GM10248 (cell line): ENCODE measurements around the gene LCLAT1.

Source experiments
- CTCF ChIA-PET: fragments of 300-600 bp; sonication (Branson Sonifier 250); formaldehyde crosslinking; extraction: SDS; loops from one replicate; lab custom pipeline; 2021; ENCODE audit warnings: antibody characterized with exemption; lab: Yijun Ruan, JAX
- POLR2A ChIA-PET: fragments of 350-650 bp; sonication (Branson Sonifier 250); formaldehyde crosslinking; extraction: SDS; loops from one replicate; lab custom pipeline; 2020; ENCODE audit warnings: antibody characterized with exemption; lab: Yijun Ruan, JAX
- DNase-seq: peaks from one replicate; pipeline ENCODE4 v3.0.0; 2012; ENCODE audit errors: extremely low spot score
- CTCF ChIP-seq: IDR thresholded peaks from 2 replicates; pipeline ENCODE4 v1.5.1; 2012; ENCODE audit warnings: mild to moderate bottlenecking, low read depth; ENCODE audit errors: extremely low read depth, missing control alignments, control extremely low read depth

LCLAT1 gene

GRCh38 chr2:30424231-30424630 lies 22.8 kb upstream of the LCLAT1 start:
- POLR2A ChIA-PET = no interaction called here
- CTCF ChIA-PET = interaction anchor here (1.3 to 1.9 kb wide), 2 partner anchors 24 to 217 kb away, joined by 3 to 6 read pairs; no protein-coding TSS in a partner anchor
- DNase-seq = no peak
- no peak for TF ChIP-seq CTCF

- CTCF ChIA-PET = interaction anchor here (0.9 to 1.9 kb wide), 6 partner anchors 11 to 261 kb away, joined by 3 to 6 read pairs (median 3); no protein-coding TSS in a partner anchor
- TF ChIP-seq CTCF = no peak
- no peak for DNase-seq
- POLR2A ChIA-PET = no interaction called here
These were observed 21.7 kb upstream of the LCLAT1 start for GRCh38 chr2:30425326-30425725.

- no peak for TF ChIP-seq CTCF
- POLR2A ChIA-PET = no interaction called here
- DNase-seq = no peak
- CTCF ChIA-PET = interaction anchor here (1.6 kb wide), 1 partner anchor 284 kb away, joined by 4 read pairs; no protein-coding TSS in a partner anchor
These were observed 19.3 kb upstream of the LCLAT1 start for GRCh38 chr2:30427606-30428347.

- TF ChIP-seq CTCF = no peak
- CTCF ChIA-PET = interaction anchor here (1.6 kb wide), 1 partner anchor 283 kb away, joined by 4 read pairs; no protein-coding TSS in a partner anchor
- no peak for DNase-seq
- POLR2A ChIA-PET = no interaction called here
These were observed 18.7 kb upstream of the LCLAT1 start for GRCh38 chr2:30428348-30428662.

GRCh38 chr2:30428827-30429461 lies 18.1 kb upstream of the LCLAT1 start:
- CTCF ChIA-PET = interaction anchor here (1.2 to 1.6 kb wide), 5 partner anchors 13 to 283 kb away, joined by 3 to 4 read pairs (median 3); partner anchors contain the start of gene LCLAT1
- no peak for DNase-seq
- TF ChIP-seq CTCF = no peak
- POLR2A ChIA-PET = no interaction called here

- DNase-seq = no peak
- TF ChIP-seq CTCF = no peak
- CTCF ChIA-PET = interaction anchor here (1.2 to 4.1 kb wide), 3 partner anchors 11 to 278 kb away, joined by 4 to 13 read pairs (median 8); no protein-coding TSS in a partner anchor
- POLR2A ChIA-PET = interaction anchor here (0.6 kb wide), 1 partner anchor 14 kb away, joined by 3 read pairs; no protein-coding TSS in a partner anchor
These were observed 13.3 kb upstream of the LCLAT1 start for GRCh38 chr2:30433541-30434299.
